Stimulated activated memory B cell treated with anti-CD40 and anti-IgM and Interleukin-4, amounts not matched to agents 10 μg/mL and 1 μg/mL and 100 μg/mL, for 72 hours (primary cell): ENCODE results near the gene TSPAN5.

Source experiments
- ATAC-seq: fragments of 150-1000 bp; cut with Tn5 transposase; 2 replicates; pipeline ENCODE4 v1.10.0; 2021
- H3K27ac Mint-ChIP-seq: one replicate; pipeline ENCODE4 v1.8.0; 2022; ENCODE audit warnings: mild to moderate bottlenecking, mixed read lengths
- H3K27me3 Mint-ChIP-seq: one replicate; pipeline ENCODE4 v1.8.0; 2022; ENCODE audit warnings: mixed read lengths
- H3K36me3 Mint-ChIP-seq: one replicate; pipeline ENCODE4 v1.8.0; 2022; ENCODE audit warnings: mixed read lengths
- H3K4me1 Mint-ChIP-seq: one replicate; pipeline ENCODE4 v1.8.0; 2022; ENCODE audit warnings: mixed read lengths
- H3K4me3 Mint-ChIP-seq: one replicate; pipeline ENCODE4 v1.8.0; 2022; ENCODE audit warnings: mild to moderate bottlenecking, moderate library complexity, mixed read lengths
- H3K9me3 Mint-ChIP-seq: one replicate; pipeline ENCODE4 v1.8.0; 2022; ENCODE audit warnings: mixed read lengths

The TSPAN5 gene

GRCh38 chr4:98509721-98510120 is 148.7 kb downstream of the TSPAN5 start:
- H3K27ac Mint-ChIP-seq, result no peak overlapping the region
- H3K4me3 Mint-ChIP-seq, result no peak overlapping the region
- H3K27me3 Mint-ChIP-seq, result no peaks in the 10 kb centered on the region
- peaks cover 13% of the 10 kb centered on the region for H3K4me1 Mint-ChIP-seq
- no peaks in the 10 kb centered on the region for H3K9me3 Mint-ChIP-seq
- H3K36me3 Mint-ChIP-seq, result no peaks in the 10 kb centered on the region
- no peak for ATAC-seq

GRCh38 chr4:98508829-98509598 is 149.4 kb downstream of the TSPAN5 start:
- Mint-ChIP-seq H3K27me3 (no peaks in the 10 kb centered on the region), H3K4me3 (no peak overlapping the region), H3K27ac (no peak overlapping the region), H3K9me3 (no peaks in the 10 kb centered on the region), H3K4me1 (peaks cover 13% of the 10 kb centered on the region), H3K36me3 (no peaks in the 10 kb centered on the region)
- ATAC-seq, result no peak

DNA sequence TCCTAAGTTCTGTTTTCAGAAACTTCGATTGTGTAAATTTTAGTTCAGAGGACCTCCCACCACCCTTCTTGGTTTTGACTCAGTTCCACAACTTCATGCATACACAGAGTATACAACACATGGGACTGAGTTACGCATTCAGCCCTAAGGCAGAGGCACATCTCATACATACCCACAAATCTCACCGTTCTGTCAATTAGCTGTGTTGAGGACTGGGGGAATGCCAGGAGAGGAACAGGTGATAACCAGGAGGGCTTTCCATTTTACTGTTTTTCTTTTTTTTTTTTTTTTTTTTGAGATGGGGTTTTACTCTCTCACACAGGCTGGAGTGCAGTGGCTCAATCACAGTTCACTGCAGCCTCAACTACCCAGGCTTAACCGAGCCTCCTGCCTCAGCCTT is 150.2 kb downstream of the TSPAN5 start:
- no peak for ATAC-seq
- Mint-ChIP-seq H3K9me3 (no peaks in the 10 kb centered on the region), H3K27me3 (no peaks in the 10 kb centered on the region), H3K36me3 (no peaks in the 10 kb centered on the region), H3K4me1 (peaks cover 13% of the 10 kb centered on the region), H3K27ac (no peak overlapping the region), H3K4me3 (no peak overlapping the region)

DNA sequence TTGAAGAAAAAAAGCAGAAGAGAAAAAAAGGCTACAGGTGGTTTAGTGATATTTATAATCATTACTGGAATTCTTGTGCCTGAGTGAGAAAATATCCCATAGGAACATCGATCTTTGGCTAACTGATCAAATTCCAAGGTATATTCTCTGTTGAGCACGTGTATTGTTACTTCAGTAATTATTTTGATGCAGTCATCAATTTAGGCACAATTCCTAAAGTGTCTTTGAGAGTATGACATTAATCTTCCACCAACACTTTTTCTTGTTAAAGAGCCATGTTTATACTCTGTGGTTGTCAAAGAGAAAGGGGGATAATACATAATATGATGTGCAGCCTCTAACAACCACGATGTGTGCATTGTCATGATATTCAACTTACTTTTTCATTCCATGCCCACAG is 151.1 kb downstream of the TSPAN5 start:
- H3K36me3 Mint-ChIP-seq, result peaks cover 6% of the 10 kb centered on the region
- no peaks in the 10 kb centered on the region for H3K9me3 Mint-ChIP-seq
- H3K27me3 Mint-ChIP-seq, result no peaks in the 10 kb centered on the region
- ATAC-seq, result no peak
- peaks cover 6% of the 10 kb centered on the region for H3K4me1 Mint-ChIP-seq
- no peak overlapping the region for H3K27ac Mint-ChIP-seq
- no peak overlapping the region for H3K4me3 Mint-ChIP-seq

GRCh38 chr4:98506462-98507132 is 151.8 kb downstream of the TSPAN5 start:
- H3K27me3 Mint-ChIP-seq, result no peaks in the 10 kb centered on the region
- H3K27ac Mint-ChIP-seq, result no peak overlapping the region
- peaks cover 6% of the 10 kb centered on the region for H3K4me1 Mint-ChIP-seq
- peaks cover 11% of the 10 kb centered on the region for H3K36me3 Mint-ChIP-seq
- H3K4me3 Mint-ChIP-seq, result no peak overlapping the region
- H3K9me3 Mint-ChIP-seq, result no peaks in the 10 kb centered on the region
- no peak for ATAC-seq

DNA sequence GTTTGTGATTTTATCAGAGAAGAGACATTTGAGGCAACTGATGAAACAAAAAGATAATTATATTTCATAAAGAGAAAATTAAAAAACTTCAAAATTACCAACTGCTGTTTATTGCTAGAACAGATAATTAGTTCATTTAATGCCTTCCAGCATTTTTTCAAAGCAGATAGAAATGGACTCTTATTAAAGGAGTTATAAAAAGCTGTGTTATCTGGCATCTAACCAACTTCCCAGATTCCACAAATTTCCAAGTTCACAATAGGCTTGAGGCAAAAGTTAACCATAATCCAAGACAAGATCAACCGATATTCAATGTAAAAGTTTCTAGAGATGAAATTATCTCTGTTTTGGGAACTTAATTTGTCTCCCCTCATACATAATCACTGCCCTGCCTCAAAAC is 152.4 kb downstream of the TSPAN5 start:
- Mint-ChIP-seq H3K27ac (no peak overlapping the region), H3K27me3 (no peaks in the 10 kb centered on the region), H3K4me3 (no peak overlapping the region), H3K36me3 (peaks cover 17% of the 10 kb centered on the region), H3K9me3 (peaks cover 3% of the 10 kb centered on the region), H3K4me1 (peaks cover 6% of the 10 kb centered on the region)
- ATAC-seq, result no peak

- Mint-ChIP-seq H3K27ac (no peak overlapping the region), H3K4me3 (no peak overlapping the region), H3K36me3 (peaks cover 17% of the 10 kb centered on the region), H3K4me1 (no peaks in the 10 kb centered on the region), H3K9me3 (peaks cover 3% of the 10 kb centered on the region), H3K27me3 (no peaks in the 10 kb centered on the region)
- ATAC-seq, result no peak
Measured at GRCh38 chr4:98504091-98504490, 154.3 kb downstream of the TSPAN5 start.

DNA sequence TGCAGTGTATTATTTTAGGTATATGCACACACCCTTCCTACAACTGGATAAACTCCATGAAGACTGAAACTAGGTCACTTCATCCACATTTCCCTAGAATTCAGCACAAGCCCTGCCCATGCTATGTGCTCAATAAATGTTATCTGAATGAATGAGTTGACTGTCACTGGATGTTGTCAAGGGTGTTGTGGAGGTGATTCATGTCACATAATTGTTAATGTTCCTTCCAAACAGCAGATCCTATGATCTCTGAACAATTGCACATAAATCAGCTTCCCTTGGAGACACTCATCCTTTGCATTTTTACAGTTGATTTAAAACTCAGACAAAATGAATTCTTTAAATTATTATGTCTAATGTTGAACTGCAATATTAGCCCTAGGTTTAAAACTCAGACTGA is 154.7 kb downstream of the TSPAN5 start:
- no peaks in the 10 kb centered on the region for H3K4me1 Mint-ChIP-seq
- peaks cover 3% of the 10 kb centered on the region for H3K9me3 Mint-ChIP-seq
- H3K27ac Mint-ChIP-seq, result no peak overlapping the region
- no peak for ATAC-seq
- peaks cover 17% of the 10 kb centered on the region for H3K36me3 Mint-ChIP-seq
- H3K4me3 Mint-ChIP-seq, result no peak overlapping the region
- no peaks in the 10 kb centered on the region for H3K27me3 Mint-ChIP-seq

- Mint-ChIP-seq H3K27me3 (no peaks in the 10 kb centered on the region), H3K4me1 (no peaks in the 10 kb centered on the region), H3K9me3 (peaks cover 3% of the 10 kb centered on the region), H3K4me3 (no peak overlapping the region), H3K27ac (no peak overlapping the region), H3K36me3 (peaks cover 17% of the 10 kb centered on the region)
- no peak for ATAC-seq
Measured at GRCh38 chr4:98502624-98503023, 155.8 kb downstream of the TSPAN5 start.

DNA sequence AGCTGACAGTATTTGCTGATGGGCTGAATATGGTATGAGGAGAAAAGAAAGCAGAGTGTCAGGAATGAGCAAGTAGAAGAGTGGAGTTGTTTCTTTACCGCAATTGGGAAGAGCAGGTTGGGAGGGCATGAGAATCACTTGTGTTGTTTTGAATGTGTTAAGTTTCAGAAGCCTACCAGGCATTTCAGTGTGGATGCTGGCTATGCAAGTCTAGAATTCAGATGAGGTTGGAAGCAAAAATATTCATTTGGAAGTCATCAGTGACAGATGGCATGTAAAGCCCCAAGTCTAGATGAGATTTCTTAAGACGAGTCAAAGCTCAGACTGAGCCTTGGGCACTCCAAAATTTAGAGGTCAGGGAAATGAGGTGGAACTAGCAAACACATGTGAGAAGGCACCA is 156.4 kb downstream of the TSPAN5 start:
- H3K4me1 Mint-ChIP-seq, result no peaks in the 10 kb centered on the region
- H3K27ac Mint-ChIP-seq, result no peak overlapping the region
- no peaks in the 10 kb centered on the region for H3K27me3 Mint-ChIP-seq
- peaks cover 17% of the 10 kb centered on the region for H3K36me3 Mint-ChIP-seq
- peaks cover 3% of the 10 kb centered on the region for H3K9me3 Mint-ChIP-seq
- H3K4me3 Mint-ChIP-seq, result no peak overlapping the region
- no peak for ATAC-seq

DNA sequence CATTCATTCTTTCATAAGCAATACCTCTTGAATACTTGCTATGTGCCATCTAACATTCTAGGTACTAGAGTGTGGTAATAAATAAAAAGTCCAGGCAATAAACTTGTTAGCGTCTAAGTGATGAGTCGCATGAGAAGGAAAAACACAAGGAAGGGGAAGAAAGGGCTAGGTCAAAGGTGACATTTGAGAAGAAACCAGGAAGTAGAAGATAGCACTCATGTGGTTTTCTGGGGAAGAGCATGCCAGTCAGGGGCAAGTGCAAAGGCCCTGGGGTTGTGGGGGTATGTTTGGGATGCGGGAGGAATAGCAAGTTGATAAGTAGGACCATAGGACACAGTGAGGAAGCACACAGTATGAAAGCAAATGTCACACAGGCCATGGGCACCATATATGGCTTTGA is 157.0 kb downstream of the TSPAN5 start:
- no peaks in the 10 kb centered on the region for H3K27me3 Mint-ChIP-seq
- peaks cover 21% of the 10 kb centered on the region for H3K36me3 Mint-ChIP-seq
- H3K4me1 Mint-ChIP-seq, result peaks cover under 1% of the 10 kb centered on the region
- peaks cover 3% of the 10 kb centered on the region for H3K9me3 Mint-ChIP-seq
- H3K27ac Mint-ChIP-seq, result no peak overlapping the region
- H3K4me3 Mint-ChIP-seq, result no peak overlapping the region
- ATAC-seq, result no peak

GRCh38 chr4:98498774-98499173 is 159.6 kb downstream of the TSPAN5 start:
- Mint-ChIP-seq H3K27ac (no peak overlapping the region), H3K9me3 (peaks cover 3% of the 10 kb centered on the region), H3K36me3 (peaks cover 25% of the 10 kb centered on the region), H3K4me3 (no peak overlapping the region), H3K4me1 (peaks cover 20% of the 10 kb centered on the region), H3K27me3 (no peaks in the 10 kb centered on the region)
- no peak for ATAC-seq

- H3K9me3 Mint-ChIP-seq, result peaks cover 2% of the 10 kb centered on the region
- peak overlapping the region; percentile 8 for H3K27ac Mint-ChIP-seq
- peaks cover 11% of the 10 kb centered on the region for H3K36me3 Mint-ChIP-seq
Measured at GRCh38 chr4:98496152-98496845, 162.1 kb downstream of the TSPAN5 start.

DNA sequence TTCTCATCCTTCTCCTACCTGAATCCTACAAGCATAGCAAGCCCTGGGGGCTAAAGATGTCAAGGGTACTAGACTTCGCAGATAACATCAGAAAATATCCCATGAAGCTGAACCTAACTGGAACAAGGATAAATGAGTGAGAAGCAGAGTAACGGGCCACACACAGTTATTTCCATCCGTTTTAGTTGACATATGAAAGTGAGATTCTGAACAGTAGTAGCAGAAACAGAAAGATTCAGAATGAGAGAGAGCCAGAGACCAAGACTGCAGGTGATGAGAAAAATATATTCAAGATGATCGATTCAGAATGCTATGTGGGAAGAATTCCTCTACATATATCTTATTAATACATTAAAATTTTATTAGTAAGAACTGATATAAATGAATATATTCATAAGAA is 165.1 kb downstream of the TSPAN5 start:
- no peaks in the 10 kb centered on the region for H3K27me3 Mint-ChIP-seq
- peaks cover 26% of the 10 kb centered on the region for H3K4me1 Mint-ChIP-seq
- no peaks in the 10 kb centered on the region for H3K9me3 Mint-ChIP-seq
- no peak overlapping the region for H3K27ac Mint-ChIP-seq
- no peak for ATAC-seq
- no peak overlapping the region for H3K4me3 Mint-ChIP-seq
- peaks cover 8% of the 10 kb centered on the region for H3K36me3 Mint-ChIP-seq

More at GRCh38 chr4:98496152-98496845, 162.1 kb downstream of the TSPAN5 start:
- Mint-ChIP-seq H3K27me3 (no peaks in the 10 kb centered on the region), H3K4me1 (peaks cover 26% of the 10 kb centered on the region), H3K4me3 (no peak overlapping the region)
- no peak for ATAC-seq

DNA sequence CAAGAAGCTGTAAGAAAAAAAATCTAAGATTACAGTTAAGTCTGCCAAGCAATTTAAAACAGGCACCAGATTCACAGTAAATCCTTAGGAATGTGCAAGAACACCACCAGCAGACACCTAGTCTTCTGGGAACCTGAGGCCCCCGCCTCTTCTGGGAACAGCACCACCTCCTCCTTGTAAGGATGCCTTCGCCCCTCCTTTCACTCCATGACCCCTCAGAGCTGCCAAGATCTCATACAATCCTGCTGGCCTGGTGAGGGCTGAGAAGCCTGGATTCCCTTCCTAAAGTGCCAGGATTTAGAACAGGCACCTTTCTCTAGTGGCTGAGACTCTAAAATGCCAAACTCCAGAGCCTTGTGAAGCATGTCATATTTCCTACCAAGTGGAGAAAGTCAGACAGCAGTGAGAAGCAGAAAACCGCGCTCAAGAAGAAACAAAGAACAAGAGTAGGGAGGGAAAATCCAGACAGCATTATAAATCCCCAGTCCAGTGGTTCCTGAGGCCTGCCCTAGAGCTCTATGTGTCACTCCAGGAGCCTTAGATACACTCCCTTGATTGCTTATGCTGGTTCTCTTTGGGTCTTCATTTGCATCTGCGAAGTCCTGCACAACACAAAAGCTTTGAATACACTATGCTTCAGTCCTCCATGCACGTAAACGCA is 166.4 kb downstream of the TSPAN5 start:
- no peak for ATAC-seq
- Mint-ChIP-seq H3K36me3 (peaks cover 8% of the 10 kb centered on the region), H3K9me3 (no peaks in the 10 kb centered on the region), H3K4me1 (peaks cover 27% of the 10 kb centered on the region), H3K27me3 (no peaks in the 10 kb centered on the region), H3K4me3 (no peak overlapping the region), H3K27ac (peak overlapping the region; percentile 30)
